Right ventricle myocardium superior (tissue), 1 donor: ENCODE measurements around the gene LRRN4CL. TPM values are rescaled to one million over a fixed set of nuclear protein-coding genes. Genes with fewer than 3 reads are reported as not detected.
A peak's percentile ranks its signal among the peaks of the same experiment; 100 is the strongest.
"Not testable (repeated sequence)": the region's sequence is repeated elsewhere in the genome, so short reads cannot be mapped to it uniquely, and the experiment has no call there.

ENCODE experiments used
- ATAC-seq: fragments of 200-7000 bp; cut with Tn5 transposase; one replicate; pipeline ENCODE4 v1.9.1; 2020; ENCODE audit warnings: mild to moderate bottlenecking; ENCODE audit not compliant: poor library complexity
- DNase-seq: peaks from one replicate; pipeline ENCODE4 v3.0.0-alpha.2; 2020
- intact Hi-C: fragments of 100-400 bp; cut with DNase I; formaldehyde crosslinking; loops from one replicate; pipeline ENCODE4 v1.11.2; 2022
- total RNA-seq: library from RNA; stranded (reverse); fragmentation: NEBNext Ultra II Directional; extraction: Animal tissue kit (Norgen Biotek cat#: 25700); gene quantifications from one replicate; pipeline ENCODE4 v1.2.1, GENCODE V29; 2021
- donor health status: DM: no; HTN: yes; CAD: no; lungs with severe emphysema.

LRRN4CL gene
- total RNA-seq, 1 donor from 2014 or later = 3.8 TPM

DNA sequence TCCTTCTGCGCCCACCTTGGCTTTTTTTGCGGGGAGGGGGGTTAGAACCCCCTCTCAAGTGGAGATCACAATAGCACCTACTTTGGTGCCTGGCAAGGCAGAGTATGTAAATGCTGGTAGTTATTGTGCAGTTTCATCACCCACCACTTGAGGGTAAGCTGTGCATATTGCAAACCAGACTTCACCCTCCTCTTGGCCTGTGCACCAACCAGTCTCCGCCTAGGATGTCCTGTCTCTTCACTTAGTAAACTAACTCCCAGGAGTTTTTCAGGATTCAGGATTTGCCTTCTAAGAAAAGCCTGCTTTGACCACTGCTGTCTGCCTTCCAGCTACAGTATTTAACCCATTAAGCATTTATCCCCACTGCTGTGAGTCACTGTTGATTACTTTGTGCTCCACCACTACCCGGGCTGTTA, 8.5 kb downstream of the LRRN4CL start:
- DNase-seq = peak; percentile 57
- intact Hi-C loops = no loop called here
- ATAC-seq = peak; percentile 64

DNA sequence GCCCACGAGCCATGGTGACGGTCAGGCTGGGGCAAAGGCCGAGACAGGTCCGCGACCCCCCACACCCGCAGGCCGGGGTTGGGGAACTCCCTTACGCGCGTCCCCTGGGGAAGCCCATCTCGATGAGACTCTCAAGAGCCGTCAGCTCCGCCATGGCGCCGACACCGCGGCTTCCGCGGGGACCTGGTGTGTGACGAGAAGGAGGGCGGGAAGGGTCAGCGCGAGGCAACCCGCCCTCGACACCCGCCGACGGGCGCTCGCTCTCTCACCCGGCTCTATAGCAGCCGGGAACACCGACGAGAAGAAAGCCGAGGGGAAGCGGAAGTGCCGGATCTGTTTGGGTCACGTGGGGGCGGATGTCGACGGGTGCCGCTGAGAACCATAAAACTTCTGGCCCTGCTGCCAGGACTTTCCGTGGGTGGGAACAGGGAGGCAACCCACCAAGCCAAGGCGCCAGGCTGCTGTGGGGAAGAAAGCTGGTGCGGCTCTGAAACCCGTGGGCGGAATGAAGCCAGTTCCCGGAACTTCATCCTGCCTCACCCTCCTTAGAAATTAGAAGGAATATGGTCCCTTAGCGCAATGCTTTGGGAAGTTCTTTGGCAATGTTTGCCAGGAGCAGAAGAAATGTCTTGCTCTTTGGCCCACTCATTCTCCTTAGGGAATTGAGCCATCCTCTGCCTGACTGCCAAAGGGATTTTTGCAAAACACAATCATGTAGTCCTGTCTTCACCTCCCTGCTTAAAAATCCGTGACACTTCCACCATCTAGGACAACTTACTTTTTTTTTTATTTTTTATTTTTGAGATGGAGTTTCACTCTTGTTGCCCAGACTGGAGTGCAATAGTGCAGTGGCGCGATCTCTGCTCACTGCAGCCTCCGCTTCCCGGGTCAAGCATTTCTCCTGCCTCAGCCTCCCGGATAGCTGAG, 10.3 kb downstream of the LRRN4CL start, which contains the start of gene UBXN1:
TSS of gene UBXN1 (minus strand) at position 304 of the 927 bp plus-strand sequence. CDS start at position 154, 150 bp downstream.
- peak; percentile 91 for ATAC-seq
- DNase-seq = peak; percentile 95
- intact Hi-C loops = no loop called here

DNA sequence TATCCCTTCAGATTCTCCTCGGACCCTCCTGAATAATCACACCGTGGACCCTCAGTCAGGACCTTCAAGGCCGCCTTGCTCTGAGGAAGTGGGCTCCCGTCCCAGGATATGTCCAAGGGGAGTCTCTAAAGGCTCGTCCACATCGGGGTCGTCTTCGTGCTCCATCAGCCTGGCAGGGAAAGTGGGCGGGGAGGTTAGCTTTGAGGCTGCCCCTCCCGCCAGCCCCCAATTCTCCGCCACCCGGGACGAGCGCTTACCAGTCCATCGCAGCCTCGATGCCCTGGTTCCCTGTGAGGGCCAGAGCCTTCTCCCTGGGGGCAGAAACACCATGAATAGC, 10.9 kb downstream of the LRRN4CL start:
- no peak for ATAC-seq
- no peak for DNase-seq
- intact Hi-C loops = no loop called here

DNA sequence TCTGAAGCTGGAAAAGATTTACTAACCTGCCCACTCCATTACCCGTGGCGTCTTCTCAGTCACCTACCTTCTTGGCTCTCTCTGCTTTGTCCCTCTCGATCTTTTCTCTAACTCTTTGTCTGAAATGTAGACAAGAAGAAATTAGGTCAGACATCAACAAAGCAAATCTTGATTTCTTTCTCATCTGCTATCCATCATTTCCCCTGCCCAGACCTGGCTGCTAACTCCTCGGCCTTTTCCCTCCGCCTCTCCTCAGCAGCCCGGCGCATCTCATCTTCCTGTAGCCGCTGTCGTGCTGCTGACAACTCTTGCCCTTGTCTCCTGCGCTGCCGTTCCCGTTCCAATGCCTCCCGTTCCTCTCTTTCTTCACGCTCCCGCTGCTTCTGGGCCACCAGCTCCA, 11.6 kb downstream of the LRRN4CL start:
- ATAC-seq = no peak
- intact Hi-C loops = no loop called here

DNA sequence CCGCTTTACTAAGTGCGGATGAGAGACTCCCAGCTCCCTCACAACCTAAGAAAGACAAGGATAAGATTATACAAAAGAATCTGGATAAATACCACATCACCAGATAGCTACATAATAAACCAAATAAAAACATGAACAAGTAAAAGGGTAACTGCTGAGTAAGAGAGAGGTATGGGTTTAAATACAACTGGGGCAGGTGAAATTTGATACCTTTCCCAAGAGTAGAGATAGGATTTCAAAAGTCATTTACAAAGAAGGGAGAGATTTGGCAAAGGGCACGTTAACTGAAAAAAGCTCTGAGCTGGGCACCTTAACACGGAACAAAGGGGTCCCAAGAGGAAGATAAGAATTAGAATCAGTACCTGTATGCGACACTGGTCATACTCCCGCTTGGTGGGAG, 12.2 kb downstream of the LRRN4CL start:
- intact Hi-C loops = no loop called here
- ATAC-seq (no peak), DNase-seq (no peak)

More for the DNA sequence above, 11.6 kb downstream of the LRRN4CL start:
- DNase-seq = no peak

DNA sequence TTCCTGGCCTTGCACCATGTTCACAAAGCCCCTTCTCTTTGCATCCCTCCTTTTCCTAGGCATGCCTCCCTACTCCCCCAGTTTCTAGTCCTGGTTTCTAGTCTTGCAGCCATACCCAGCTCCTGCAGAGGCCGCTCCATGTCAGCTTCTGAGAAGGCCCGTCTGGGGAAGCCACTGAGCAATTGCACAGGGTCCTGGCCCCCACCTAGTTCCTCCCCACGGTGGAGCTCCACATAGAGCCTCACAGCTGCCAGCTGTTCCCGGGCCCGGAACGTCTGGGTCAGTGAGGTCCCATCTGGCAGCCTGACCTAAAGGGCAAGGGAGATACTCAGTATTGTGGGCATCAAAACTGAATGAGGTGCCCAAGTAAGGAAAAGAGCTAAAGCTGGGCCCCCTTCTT, 12.6 kb downstream of the LRRN4CL start:
- ATAC-seq (no peak), DNase-seq (no peak)
- intact Hi-C loops = no loop called here

DNA sequence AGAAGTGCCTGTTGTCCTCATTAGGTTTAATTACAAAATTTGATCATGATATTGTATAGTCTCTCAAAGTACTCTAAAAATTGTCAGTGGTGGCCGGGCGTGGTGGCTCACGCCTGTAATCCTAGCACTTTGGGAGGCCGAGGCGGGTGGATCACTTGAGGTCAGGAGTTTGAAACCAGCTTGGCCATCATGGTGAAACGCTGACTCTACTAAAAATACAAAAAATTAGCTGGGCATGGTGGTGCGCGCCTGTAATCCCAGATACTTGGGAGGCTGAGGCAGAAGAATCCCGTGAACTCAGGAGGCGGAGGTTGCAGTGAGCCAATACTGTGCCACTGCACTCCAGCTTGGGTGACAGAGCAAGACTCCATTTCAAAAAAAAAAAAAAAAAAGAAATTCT, 13.9 kb downstream of the LRRN4CL start:
- DNase-seq, ATAC-seq, intact Hi-C loops: not testable (repeated sequence)

DNA sequence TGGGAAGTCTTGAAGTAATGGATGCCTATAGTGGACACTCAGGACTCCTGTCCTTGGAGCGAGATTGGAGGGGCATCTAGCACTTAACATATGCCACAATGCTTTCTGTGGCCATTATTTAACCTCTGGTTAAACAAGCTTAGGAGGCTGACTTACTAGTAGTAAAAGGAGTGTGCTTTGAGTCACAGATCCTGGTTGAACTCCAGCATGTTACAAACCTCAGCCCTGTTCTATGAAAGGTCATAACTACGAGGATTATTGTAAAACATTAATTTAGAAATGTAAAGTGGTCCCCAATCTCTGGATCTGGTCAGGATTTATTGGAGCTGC, 16.2 kb downstream of the LRRN4CL start:
- intact Hi-C loops = no loop called here
- ATAC-seq (no peak), DNase-seq (no peak)

DNA sequence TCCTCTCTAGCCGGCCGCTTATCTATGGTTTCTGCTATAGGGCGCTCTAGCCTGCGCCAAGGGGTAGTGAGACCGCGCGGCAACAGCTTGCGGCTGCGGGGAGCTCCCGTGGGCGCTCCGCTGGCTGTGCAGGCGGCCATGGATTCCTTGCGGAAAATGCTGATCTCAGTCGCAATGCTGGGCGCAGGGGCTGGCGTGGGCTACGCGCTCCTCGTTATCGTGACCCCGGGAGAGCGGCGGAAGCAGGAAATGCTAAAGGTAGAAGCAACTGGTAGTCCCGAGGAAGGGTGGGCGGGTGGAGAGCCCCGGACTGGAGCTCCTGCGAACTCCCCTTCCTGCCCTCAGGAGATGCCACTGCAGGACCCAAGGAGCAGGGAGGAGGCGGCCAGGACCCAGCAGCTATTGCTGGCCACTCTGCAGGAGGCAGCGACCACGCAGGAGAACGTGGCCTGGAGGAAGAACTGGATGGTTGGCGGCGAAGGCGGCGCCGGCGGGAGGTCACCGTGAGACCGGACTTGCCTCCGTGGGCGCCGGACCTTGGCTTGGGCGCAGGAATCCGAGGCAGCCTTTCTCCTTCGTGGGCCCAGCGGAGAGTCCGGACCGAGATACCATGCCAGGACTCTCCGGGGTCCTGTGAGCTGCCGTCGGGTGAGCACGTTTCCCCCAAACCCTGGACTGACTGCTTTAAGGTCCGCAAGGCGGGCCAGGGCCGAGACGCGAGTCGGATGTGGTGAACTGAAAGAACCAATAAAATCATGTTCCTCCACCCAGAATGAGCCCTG, 17.5 kb downstream of the LRRN4CL start, which contains the start of the genes LBHD1 and UQCC3:
TSS of gene LBHD1 (minus strand) at position 660 of the 782 bp plus-strand sequence. CDS start 2,236 bp downstream, outside the sequence.
TSS of gene UQCC3 (plus strand) at position 66 of the 782 bp plus-strand sequence. CDS start at position 139, 73 bp downstream.
- intact Hi-C loops = no loop called here
- ATAC-seq = peak; percentile 87
- DNase-seq = peak; percentile 80

DNA sequence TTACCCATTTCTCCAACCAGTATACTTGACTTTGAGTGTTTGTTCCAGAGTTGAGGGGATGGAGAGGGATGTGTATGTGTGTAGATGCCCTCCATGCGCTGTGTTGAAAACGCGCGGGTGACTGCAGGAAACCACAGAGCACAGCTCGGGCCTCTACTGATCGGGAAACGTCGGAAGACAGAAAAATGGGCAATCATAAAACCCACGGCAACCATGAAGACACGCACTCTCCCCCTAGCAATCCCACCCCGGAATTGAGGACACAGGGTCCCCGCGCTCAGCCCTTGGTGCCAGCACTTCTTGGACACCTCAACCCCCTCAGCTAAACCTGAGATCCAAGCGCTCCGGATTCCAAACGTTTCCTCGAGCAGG, 18.1 kb downstream of the LRRN4CL start:
- DNase-seq = no peak
- peak; percentile 32 for ATAC-seq
- intact Hi-C loops = no loop called here

DNA sequence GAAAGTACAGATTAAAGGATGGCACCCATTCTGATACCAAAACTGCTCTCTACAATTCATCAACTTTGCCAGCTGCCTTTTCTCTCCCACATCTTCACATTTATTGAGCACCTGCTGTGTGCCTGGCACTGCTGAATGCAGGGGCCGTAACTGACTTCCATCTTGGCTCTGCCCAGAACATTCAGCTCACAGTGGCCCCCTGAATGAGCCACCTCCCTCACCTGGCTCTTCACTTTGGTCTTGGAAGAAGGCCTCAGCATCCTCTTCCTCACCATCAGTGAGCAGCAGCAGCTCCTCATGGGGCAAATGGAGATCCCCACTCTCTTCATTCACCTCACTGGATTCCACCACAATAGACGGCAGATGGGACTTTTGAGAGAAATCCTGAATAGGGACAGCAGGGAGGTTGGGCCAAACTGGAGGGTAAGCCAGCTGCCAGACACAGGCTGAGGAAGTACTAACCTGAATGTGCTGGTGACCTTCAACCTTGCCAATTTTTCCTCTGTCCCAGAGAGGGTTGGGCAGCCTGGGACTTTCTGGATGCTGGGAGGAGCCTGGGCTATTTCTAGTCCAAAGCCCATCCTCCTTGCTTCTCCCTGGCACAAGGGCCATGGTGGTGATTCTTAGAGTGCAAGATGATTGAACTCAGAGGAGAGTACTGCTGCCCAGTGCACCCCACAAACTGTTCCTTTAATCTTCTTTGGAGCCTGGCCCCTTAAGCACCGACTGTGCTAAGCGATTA, 19.7 kb downstream of the LRRN4CL start:
- DNase-seq (no peak), ATAC-seq (no peak)
- intact Hi-C loops = no loop called here

DNA sequence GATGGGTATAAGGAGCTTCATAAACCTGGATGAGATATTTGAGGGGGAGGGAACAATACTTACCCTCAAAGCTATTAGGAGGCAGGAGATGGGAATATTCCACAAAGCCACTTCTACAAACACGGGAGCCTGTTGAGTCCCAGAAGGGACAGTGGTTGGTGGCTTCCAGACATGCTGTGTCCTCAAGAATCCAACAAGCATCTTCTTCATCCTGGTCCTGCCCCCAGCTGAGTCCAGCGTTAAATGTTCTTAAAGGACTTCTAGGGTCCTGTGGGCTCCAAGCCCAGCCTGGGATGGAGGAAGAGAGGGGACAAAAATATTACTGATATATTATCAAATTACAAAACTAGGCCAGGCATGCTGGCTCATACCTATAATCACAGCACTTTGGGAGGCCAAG, 21.9 kb downstream of the LRRN4CL start:
- no peak for ATAC-seq
- DNase-seq = no peak
- intact Hi-C loops = no loop called here

DNA sequence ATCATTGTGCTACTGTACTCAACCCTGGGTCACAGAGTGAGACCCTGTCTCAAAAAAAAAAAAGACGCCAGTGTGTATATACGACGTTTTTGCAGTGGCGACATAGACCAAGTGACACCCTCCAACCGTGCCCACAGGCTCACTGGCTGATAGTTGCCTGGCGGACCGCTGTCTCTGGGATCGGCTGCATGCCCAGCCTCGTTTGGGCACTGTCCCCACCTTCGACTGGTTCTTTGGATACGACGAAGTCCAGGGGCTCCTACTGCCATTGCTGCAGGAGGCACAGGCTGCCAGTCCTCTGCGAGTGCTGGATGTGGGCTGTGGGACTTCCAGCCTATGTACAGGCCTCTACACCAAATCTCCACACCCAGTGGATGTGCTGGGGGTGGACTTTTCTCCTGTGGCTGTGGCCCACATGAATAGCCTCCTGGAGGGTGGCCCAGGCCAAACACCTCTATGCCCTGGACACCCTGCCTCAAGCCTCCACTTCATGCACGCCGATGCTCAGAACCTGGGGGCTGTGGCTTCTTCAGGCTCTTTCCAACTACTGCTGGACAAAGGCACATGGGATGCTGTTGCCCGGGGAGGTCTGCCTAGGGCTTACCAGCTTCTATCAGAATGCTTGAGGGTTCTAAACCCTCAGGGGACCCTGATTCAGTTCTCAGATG, 22.9 kb downstream of the LRRN4CL start:
- DNase-seq = no peak
- intact Hi-C loops = no loop called here
- peak; percentile 4 for ATAC-seq

DNA sequence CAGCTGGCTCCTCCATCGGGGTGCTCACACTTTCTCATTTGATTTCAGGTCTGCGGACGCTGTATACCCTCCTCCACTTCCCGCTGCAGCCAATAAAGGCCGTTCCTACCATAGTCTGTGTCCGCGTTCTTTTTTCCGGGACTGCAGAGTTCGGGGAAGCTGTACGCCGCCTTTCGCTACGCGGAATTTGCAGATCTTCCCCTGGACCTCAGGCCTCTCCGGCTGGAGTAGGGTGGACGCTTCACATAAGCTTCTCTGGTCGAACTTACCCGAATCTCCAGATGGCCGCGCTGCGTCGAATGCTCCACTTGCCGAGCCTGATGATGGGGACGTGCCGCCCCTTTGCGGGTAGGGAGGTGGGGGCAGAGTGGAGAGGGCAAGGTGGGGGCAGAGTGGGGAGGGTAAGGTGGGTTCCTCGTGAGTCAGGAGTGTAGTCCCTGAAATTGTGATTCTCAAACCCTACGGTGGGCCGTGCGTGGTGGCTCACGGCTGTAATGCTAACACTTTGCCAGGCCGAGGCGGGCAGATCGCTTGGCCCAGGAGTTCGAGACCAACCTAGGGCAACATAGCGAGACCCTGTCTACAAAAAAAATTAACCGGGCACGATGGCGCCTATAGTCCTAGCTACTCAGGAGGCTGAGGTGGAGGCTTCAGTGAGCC, 23.6 kb downstream of the LRRN4CL start:
- ATAC-seq (peak; percentile 47), DNase-seq (peak; percentile 73)
- intact Hi-C loops = no loop called here

DNA sequence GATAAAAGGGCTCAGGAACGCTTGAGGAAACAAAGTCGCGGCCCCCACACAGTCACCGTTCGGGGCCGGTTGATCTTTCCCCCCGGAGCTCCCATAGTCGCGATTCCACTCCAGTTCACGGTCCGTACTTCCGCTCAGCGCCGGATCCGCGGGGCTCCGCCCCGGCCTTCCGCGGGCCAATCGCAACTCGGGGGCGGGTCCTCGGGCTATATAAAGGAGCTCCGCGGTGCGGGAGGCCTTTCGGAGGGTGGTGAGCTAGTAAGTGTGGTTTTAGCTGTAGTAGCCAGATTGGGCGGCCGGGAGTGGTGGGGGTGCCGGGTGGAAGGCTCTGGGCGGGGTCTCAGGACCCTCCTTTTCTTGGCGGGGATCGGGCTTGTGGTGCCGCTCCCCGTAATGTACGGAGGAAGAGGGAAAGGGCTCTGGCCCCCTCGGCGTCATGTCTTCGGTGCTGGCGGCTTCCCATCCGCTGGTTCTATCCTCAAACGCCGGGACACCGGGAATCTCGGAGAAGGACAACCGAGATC, 24.2 kb downstream of the LRRN4CL start, which contains the start of the genes C11orf98 and CSKMT:
TSS of gene C11orf98 (minus strand) at position 136 of the 524 bp plus-strand sequence. CDS start at position 95, 41 bp downstream.
TSS of gene CSKMT (plus strand) at position 238 of the 524 bp plus-strand sequence. CDS start 568 bp downstream, outside the sequence.
- DNase-seq = peak; percentile 96
- intact Hi-C loops = no loop called here

DNA sequence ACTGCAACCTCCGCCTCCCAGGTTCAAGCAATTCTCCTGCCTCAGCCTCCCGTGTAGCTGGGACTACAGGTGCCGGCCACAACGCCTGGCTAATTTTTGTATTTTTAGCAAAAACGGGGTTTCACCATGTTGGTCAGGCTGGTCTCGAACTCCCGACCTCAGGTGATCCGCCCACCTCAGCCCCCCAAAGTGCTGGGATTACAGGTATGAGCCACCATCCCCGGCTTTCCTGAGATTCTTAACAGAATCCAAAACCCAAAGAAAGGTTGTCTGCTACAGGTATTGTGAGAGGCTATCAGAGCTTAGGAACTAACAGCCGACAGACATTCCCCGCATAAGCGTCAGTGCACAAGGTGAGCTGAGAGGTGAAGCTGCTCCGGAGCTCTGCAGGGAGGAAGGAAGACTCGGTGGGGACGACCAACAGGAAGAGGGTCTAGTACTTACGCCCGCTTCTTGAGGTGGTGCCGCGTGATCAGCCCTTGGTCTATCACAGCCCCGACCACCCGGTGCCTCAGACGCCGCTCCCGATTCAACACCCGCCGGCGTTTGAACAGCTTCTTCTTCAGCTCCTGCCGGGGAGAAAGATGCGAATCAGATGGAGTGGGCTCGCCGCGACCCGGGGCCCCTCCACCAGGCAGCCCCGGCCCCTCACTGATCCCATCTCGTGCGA, 24.8 kb downstream of the LRRN4CL start:
- ATAC-seq (peak; percentile 32), DNase-seq (no peak)
- intact Hi-C loops = no loop called here

More for the DNA sequence above, 24.2 kb downstream of the LRRN4CL start, which contains the start of the genes C11orf98 and CSKMT:
- ATAC-seq = peak; percentile 98
